Neural cell (in vitro differentiated cells): ENCODE results near the gene PRMT3. TPM values are rescaled to one million over a fixed set of nuclear protein-coding genes. Genes with fewer than 3 reads are reported as not detected.
"Not testable (repeated sequence)": the region's sequence is repeated elsewhere in the genome, so short reads cannot be mapped to it uniquely, and the experiment has no call there.

Experiments
- H2AFZ ChIP-seq: fragments of 200-600, 300-800 bp; sonication (generic), shearing (Covaris generic); 2 replicates; pipeline ENCODE4 v1.6.0; 2014; ENCODE audit warnings: low read depth, mild to moderate bottlenecking, antibody characterized with exemption, low read length, moderate library complexity
- H3F3A ChIP-seq: fragments of 200-600 bp; shearing (Covaris generic); 2 replicates; pipeline ENCODE4 v1.6.1; 2016; ENCODE audit warnings: mild to moderate bottlenecking, moderate library complexity, mixed read lengths, antibody characterized with exemption, low read length; ENCODE audit not compliant: insufficient read depth, poor library complexity, severe bottlenecking
- H3K27ac ChIP-seq: fragments of 200-600, 300-800 bp; sonication (generic), shearing (Covaris generic); 2 replicates; pipeline ENCODE4 v1.5.1; 2014; ENCODE audit warnings: mild to moderate bottlenecking, low read length, moderate library complexity
- H3K27me3 ChIP-seq: fragments of 300-800, 200-600 bp; sonication (generic), shearing (Covaris generic); 2 replicates; pipeline ENCODE4 v1.6.0; 2014; ENCODE audit warnings: mild to moderate bottlenecking, low read depth, low read length, moderate library complexity; ENCODE audit not compliant: insufficient read depth
- H3K36me3 ChIP-seq: fragments of 300-800, 200-600 bp; sonication (generic), shearing (Covaris generic); 2 replicates; pipeline ENCODE4 v1.5.1; 2014; ENCODE audit warnings: mild to moderate bottlenecking, antibody characterized with exemption, low read length, moderate library complexity; ENCODE audit not compliant: insufficient read depth
- H3K4me2 ChIP-seq: fragments of 300-800, 200-600 bp; sonication (generic), shearing (Covaris generic); 2 replicates; pipeline ENCODE4 v1.6.0; 2014; ENCODE audit warnings: mild to moderate bottlenecking, low read length
- H3K4me3 ChIP-seq: fragments of 300-800, 200-600 bp; sonication (generic), shearing (Covaris generic); 2 replicates; pipeline ENCODE4 v1.5.1; 2014; ENCODE audit warnings: mild to moderate bottlenecking, low read length, moderate library complexity
- H3K79me2 ChIP-seq: fragments of 200-600 bp; shearing (Covaris generic); replicated peaks from 2 replicates; pipeline ENCODE4 v1.6.0; 2014; ENCODE audit warnings: mild to moderate bottlenecking, low read length, moderate library complexity; ENCODE audit not compliant: insufficient read depth
- H3K9ac ChIP-seq: fragments of 300-800, 200-600 bp; sonication (generic), shearing (Covaris generic); 2 replicates; pipeline ENCODE4 v1.6.1; 2016; ENCODE audit warnings: mild to moderate bottlenecking, low read length, mixed read lengths
- H3K9me2 ChIP-seq: fragments of 200-600 bp; shearing (Covaris generic); 2 replicates; pipeline ENCODE4 v1.6.1; 2016; ENCODE audit warnings: mild to moderate bottlenecking, low read length, mixed read lengths; ENCODE audit not compliant: insufficient read depth
- H3K9me3 ChIP-seq: fragments of 200-600, 300-800 bp; sonication (generic), shearing (Covaris generic); 2 replicates; pipeline ENCODE4 v1.6.1; 2016; ENCODE audit warnings: mild to moderate bottlenecking, mixed run types, low read length, moderate library complexity, mixed read lengths
- H4K20me1 ChIP-seq: fragments of 200-600 bp; shearing (Covaris generic); 2 replicates; pipeline ENCODE4 v1.6.1; 2016; ENCODE audit warnings: mild to moderate bottlenecking, mixed run types; ENCODE audit not compliant: insufficient read depth
- EP300 ChIP-seq: fragments of 450-650 bp; conservative IDR thresholded peaks from 2 replicates; pipeline ENCODE4 v1.6.1; 2014; ENCODE audit warnings: antibody characterized with exemption, mild to moderate bottlenecking, moderate library complexity; ENCODE audit not compliant: poor library complexity, severe bottlenecking
- EZH2 ChIP-seq: fragments of 200-600, 300-800 bp; shearing (Covaris generic), sonication (generic); IDR thresholded peaks from 2 replicates; pipeline ENCODE4 v1.6.1; 2014; ENCODE audit warnings: antibody characterized with exemption, low read length, borderline replicate concordance, mild to moderate bottlenecking; ENCODE audit not compliant: insufficient read depth, poor library complexity, severe bottlenecking
- MXI1 ChIP-seq: fragments of 450-650 bp; conservative IDR thresholded peaks from 2 replicates; pipeline ENCODE4 v1.6.1; 2014; ENCODE audit warnings: antibody characterized with exemption, mild to moderate bottlenecking; ENCODE audit not compliant: poor library complexity, severe bottlenecking
- POLR2AphosphoS5 ChIP-seq: IDR thresholded peaks from 2 replicates; pipeline ENCODE4 v1.6.1; 2012
- RAD21 ChIP-seq: fragments of 450-650 bp; conservative IDR thresholded peaks from 2 replicates; pipeline ENCODE4 v1.6.1; 2014; ENCODE audit warnings: antibody characterized with exemption, mild to moderate bottlenecking, moderate library complexity
- SMC3 ChIP-seq: fragments of 450-650 bp; conservative IDR thresholded peaks from 2 replicates; pipeline ENCODE4 v1.6.1; 2014; ENCODE audit warnings: antibody characterized with exemption, mild to moderate bottlenecking, moderate library complexity; ENCODE audit not compliant: poor library complexity
- TAF1 ChIP-seq: IDR thresholded peaks from 2 replicates; pipeline ENCODE4 v1.6.1; 2012; ENCODE audit warnings: low read depth
- polyA plus RNA-seq: library from polyadenylated mRNA; depleted of rRNA; stranded (reverse); fragments of >200 nt; gene quantifications from 2 replicates; pipeline ENCODE4 v1.2.3, GENCODE V29; 2014
- TF ChIP-seq, protein P1 (sequence below): IDR thresholded peaks from 2 replicates; pipeline ENCODE4 v1.6.1; 2012; ENCODE audit warnings: borderline replicate concordance
- TF ChIP-seq, protein P2 (sequence below): fragments of 450-650 bp; IDR thresholded peaks from 2 replicates; pipeline ENCODE4 v1.5.1; 2014; ENCODE audit warnings: antibody characterized with exemption, mild to moderate bottlenecking, moderate library complexity; ENCODE audit not compliant: poor library complexity, severe bottlenecking

The PRMT3 gene
- polyA plus RNA-seq, 1 donor from 2014 or later: 16.5 TPM

DNA sequence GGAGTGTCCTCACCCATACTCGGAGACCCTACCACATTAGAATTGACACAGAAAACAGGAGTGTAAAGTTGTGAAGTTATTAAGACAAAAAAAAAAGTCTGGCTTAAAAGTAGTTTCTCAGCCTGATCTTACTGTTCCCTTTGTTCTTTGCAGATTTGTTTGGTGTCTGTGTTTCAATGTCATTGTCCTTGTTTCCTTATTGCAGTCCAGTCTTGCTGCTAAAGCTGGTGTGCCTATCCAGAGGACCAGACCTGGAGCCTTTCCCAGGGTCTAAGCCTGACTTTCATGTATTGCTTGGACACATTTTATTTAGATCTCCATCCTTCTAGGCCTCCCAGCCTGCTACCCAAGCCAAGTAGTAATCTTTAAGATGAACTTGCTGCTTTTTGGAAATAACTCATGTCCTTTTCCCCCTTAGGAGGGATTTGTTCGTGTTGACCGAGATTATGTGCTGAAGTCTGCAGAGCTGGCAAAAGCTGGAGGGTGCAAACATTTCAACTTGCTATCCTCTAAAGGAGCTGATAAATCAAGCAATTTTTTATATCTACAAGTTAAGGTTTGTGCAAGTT lies 11.3 kb upstream of the PRMT3 start (continued):
- TF ChIP-seq EP300 (no peak), MXI1 (no peak)

DNA sequence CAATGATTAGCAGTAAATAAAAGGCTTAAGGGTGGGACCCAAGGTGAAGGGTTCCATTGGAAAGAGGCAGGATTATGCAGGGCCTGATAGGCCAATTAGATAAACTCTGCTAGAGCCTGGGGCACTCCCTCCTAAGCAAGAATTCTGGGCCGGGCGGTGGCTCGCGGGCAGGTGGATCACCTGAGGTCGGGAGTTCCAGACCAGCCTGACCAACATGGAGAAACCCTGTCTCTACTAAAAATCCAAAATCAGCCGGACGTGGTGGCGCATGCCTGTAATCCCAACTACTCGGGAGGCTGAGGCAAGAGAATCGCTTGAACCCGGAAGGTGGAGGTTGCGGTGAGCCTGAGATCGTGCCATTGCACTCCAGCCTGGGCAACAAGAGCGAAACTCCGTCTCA lies 1.5 kb upstream of the PRMT3 start:
- H3K27me3 ChIP-seq, H4K20me1 ChIP-seq, H3K36me3 ChIP-seq, H3F3A ChIP-seq, H3K9me2 ChIP-seq, H3K4me3 ChIP-seq, H3K4me2 ChIP-seq, H3K9me3 ChIP-seq, H2AFZ ChIP-seq, H3K9ac ChIP-seq, H3K79me2 ChIP-seq, H3K27ac ChIP-seq: not testable (repeated sequence)

DNA sequence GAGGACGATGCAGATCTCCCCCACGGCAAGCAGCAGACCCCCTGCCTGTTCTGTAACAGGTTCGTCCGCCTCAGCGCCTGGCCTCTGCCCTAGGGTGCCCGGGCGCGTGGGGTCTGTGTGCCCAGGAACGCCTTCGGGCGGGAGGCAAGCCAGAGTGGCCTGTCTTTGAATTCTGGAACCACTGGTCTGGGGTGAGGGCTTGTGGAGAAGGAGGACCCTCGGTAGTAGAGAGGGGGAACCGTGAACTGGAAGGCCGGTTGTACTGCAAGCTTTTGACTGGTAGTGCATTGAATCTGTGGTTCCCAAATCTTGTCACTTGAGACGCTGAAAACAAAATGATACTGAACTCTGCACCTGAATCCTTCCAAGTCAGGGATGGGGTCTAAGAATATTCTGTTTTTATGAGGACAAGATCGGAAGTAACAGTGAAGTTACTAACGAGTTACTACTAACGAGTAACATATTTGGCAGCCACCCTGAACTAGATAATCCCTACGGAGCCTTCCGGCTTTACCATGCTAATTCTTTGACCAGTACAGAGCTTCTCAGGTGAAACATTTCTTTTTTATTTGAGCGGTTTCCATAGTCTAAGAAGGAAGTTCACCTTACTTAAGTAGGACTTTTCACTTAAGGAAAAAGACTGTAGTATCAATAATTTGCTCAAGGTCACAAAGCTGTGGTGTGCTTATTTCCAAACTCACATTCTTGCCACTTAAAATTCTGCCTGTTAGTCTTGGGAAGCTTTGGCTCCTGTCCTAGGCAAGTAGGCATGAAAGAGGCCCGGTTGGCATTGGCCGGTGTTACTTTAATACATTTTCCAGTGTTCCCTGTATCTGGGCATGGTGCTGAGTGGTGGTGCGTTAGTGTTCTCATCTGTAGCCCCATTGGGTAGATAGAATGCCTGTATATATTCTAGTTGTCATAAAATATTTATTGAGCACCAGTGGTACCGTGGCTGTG lies 860 bp downstream of the PRMT3 start:
- no peaks in the 10 kb centered on the region for H3K36me3 ChIP-seq
- no peak for TF ChIP-seq MXI1
- no peak for TF ChIP-seq TAF1
- no peak for TF ChIP-seq RAD21
- TF ChIP-seq EP300: no peak
- TF ChIP-seq, protein P1, sequence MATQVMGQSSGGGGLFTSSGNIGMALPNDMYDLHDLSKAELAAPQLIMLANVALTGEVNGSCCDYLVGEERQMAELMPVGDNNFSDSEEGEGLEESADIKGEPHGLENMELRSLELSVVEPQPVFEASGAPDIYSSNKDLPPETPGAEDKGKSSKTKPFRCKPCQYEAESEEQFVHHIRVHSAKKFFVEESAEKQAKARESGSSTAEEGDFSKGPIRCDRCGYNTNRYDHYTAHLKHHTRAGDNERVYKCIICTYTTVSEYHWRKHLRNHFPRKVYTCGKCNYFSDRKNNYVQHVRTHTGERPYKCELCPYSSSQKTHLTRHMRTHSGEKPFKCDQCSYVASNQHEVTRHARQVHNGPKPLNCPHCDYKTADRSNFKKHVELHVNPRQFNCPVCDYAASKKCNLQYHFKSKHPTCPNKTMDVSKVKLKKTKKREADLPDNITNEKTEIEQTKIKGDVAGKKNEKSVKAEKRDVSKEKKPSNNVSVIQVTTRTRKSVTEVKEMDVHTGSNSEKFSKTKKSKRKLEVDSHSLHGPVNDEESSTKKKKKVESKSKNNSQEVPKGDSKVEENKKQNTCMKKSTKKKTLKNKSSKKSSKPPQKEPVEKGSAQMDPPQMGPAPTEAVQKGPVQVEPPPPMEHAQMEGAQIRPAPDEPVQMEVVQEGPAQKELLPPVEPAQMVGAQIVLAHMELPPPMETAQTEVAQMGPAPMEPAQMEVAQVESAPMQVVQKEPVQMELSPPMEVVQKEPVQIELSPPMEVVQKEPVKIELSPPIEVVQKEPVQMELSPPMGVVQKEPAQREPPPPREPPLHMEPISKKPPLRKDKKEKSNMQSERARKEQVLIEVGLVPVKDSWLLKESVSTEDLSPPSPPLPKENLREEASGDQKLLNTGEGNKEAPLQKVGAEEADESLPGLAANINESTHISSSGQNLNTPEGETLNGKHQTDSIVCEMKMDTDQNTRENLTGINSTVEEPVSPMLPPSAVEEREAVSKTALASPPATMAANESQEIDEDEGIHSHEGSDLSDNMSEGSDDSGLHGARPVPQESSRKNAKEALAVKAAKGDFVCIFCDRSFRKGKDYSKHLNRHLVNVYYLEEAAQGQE: no peak
- TF ChIP-seq EZH2: no peak
- no peak for TF ChIP-seq SMC3
- no peak for TF ChIP-seq POLR2AphosphoS5
- TF ChIP-seq, protein P2, sequence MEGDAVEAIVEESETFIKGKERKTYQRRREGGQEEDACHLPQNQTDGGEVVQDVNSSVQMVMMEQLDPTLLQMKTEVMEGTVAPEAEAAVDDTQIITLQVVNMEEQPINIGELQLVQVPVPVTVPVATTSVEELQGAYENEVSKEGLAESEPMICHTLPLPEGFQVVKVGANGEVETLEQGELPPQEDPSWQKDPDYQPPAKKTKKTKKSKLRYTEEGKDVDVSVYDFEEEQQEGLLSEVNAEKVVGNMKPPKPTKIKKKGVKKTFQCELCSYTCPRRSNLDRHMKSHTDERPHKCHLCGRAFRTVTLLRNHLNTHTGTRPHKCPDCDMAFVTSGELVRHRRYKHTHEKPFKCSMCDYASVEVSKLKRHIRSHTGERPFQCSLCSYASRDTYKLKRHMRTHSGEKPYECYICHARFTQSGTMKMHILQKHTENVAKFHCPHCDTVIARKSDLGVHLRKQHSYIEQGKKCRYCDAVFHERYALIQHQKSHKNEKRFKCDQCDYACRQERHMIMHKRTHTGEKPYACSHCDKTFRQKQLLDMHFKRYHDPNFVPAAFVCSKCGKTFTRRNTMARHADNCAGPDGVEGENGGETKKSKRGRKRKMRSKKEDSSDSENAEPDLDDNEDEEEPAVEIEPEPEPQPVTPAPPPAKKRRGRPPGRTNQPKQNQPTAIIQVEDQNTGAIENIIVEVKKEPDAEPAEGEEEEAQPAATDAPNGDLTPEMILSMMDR: no peak
- peak overlapping the region; percentile 91 for H3K4me3 ChIP-seq
- H3F3A ChIP-seq: no peaks in the 10 kb centered on the region
- peak overlapping the region; percentile 74 for H3K4me2 ChIP-seq
- no peaks in the 10 kb centered on the region for H3K27me3 ChIP-seq
- no peaks in the 10 kb centered on the region for H3K79me2 ChIP-seq
- no peaks in the 10 kb centered on the region for H3K9me2 ChIP-seq
- H3K9me3 ChIP-seq: no peaks in the 10 kb centered on the region
- peak overlapping the region; percentile 81 for H2AFZ ChIP-seq
- H3K27ac ChIP-seq: peak overlapping the region; percentile 56
- no peaks in the 10 kb centered on the region for H4K20me1 ChIP-seq
- peak overlapping the region; percentile 76 for H3K9ac ChIP-seq
